Measurements from ENCODE around the gene CERK. TPM values are rescaled to one million over a fixed set of nuclear protein-coding genes. Genes with fewer than 3 reads are reported as not detected.
"Not testable (repeated sequence)": the region's sequence is repeated elsewhere in the genome, so short reads cannot be mapped to it uniquely, and the experiment has no call there.

The CERK gene
- total RNA-seq, 1 donor from 2014 or later: 46.3 TPM

DNA sequence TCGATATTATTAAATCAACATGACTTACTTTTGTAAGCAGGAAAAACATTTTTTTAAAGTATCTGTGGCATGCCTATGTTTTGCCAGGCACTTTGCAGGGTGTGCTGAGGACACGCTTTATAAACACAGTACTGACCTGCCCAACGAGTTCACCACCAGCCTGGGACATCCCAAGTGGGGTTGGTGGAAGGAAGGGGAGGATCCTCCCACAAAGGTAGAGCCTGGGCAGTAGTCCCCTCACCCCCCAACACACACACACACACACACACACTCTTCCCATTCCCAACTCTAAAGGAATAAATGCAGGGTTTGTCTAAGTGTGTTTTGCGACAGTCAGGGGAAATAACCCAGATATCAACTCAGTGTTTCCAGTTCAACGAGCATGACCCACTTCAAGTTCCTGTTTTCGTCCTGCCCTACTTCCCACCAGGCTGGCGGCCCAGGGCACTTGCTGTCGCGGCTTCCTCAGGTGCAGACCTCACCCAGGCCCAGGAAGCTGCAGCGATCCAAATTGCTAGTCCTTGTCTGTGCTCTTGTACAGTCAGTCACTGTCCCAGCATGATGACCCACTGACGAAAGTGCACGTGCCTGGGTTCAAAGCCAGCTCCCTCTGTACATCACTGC, 3.1 kb downstream of the CERK start:
- no peaks in the 10 kb centered on the region for H3K27me3 ChIP-seq (ENCODE audit: control insufficient read depth, insufficient read depth, low read length)
- no peaks in the 10 kb centered on the region for H3K36me3 ChIP-seq (ENCODE audit: control insufficient read depth, insufficient read depth, low read length)
- TF ChIP-seq, protein P1, sequence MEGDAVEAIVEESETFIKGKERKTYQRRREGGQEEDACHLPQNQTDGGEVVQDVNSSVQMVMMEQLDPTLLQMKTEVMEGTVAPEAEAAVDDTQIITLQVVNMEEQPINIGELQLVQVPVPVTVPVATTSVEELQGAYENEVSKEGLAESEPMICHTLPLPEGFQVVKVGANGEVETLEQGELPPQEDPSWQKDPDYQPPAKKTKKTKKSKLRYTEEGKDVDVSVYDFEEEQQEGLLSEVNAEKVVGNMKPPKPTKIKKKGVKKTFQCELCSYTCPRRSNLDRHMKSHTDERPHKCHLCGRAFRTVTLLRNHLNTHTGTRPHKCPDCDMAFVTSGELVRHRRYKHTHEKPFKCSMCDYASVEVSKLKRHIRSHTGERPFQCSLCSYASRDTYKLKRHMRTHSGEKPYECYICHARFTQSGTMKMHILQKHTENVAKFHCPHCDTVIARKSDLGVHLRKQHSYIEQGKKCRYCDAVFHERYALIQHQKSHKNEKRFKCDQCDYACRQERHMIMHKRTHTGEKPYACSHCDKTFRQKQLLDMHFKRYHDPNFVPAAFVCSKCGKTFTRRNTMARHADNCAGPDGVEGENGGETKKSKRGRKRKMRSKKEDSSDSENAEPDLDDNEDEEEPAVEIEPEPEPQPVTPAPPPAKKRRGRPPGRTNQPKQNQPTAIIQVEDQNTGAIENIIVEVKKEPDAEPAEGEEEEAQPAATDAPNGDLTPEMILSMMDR (IDR thresholded peaks at IDR 0.05; ENCODE audit: insufficient read depth, low read length, poor library complexity, severe bottlenecking): no peak
- DNase-seq (ENCODE audit: low read depth): no peak
- no peak overlapping the region for H3K4me3 ChIP-seq (ENCODE audit: low read depth, low read length)

DNA sequence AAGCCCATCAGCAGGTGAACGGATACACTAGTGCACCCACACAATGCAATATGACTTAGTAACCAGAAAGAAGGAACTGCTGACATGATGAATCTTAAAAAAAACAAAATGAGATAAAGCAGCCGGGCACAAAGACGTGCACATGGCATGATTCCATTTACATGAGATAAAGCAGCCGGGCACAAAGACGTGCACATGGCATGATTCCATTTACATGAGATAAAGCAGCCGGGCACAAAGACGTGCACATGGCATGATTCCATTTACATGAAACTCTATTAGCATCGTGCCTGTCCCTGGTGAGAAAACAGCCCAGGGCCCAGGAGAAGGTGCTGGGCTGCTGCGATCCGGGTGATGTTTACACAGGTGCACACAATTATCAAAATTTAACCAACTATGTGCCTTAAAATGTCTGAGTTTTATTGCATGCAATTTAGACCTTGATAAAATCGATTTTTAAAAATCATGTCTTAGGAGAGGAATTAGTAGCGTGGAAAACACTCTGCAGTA, 3.8 kb downstream of the CERK start:
- H3K4me3 ChIP-seq (ENCODE audit: low read depth, low read length); H3K27me3 ChIP-seq (ENCODE audit: control insufficient read depth, insufficient read depth, low read length); H3K36me3 ChIP-seq (ENCODE audit: control insufficient read depth, insufficient read depth, low read length); DNase-seq (ENCODE audit: low read depth): not testable (repeated sequence)

DNA sequence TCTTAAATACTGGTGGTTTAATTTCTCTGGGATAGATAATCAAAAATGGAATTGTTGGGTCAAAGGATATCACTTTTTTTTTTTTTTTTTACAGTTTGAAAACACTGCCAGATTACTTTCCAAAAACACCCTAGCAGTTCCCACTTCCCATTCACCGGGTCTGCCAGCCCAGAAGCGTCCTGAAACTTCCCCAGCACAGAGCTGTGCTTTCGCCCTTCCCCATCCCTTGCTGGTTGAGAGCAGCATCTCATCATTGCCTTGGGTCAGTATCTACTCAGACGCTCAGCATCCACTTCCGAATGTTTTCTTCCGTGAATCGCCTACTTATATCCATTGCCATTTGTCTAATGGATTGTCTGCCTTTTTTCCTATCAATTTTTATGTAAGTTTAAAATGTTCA, 5.5 kb downstream of the CERK start:
- TF ChIP-seq, protein P1 (IDR thresholded peaks at IDR 0.05; ENCODE audit: insufficient read depth, low read length, poor library complexity, severe bottlenecking): no peak
- Histone ChIP-seq H3K4me3 (ENCODE audit: low read depth, low read length) (no peak overlapping the region), H3K27me3 (ENCODE audit: control insufficient read depth, insufficient read depth, low read length) (no peaks in the 10 kb centered on the region), H3K36me3 (ENCODE audit: control insufficient read depth, insufficient read depth, low read length) (peaks cover 1% of the 10 kb centered on the region)
- no peak for DNase-seq (ENCODE audit: low read depth)

DNA sequence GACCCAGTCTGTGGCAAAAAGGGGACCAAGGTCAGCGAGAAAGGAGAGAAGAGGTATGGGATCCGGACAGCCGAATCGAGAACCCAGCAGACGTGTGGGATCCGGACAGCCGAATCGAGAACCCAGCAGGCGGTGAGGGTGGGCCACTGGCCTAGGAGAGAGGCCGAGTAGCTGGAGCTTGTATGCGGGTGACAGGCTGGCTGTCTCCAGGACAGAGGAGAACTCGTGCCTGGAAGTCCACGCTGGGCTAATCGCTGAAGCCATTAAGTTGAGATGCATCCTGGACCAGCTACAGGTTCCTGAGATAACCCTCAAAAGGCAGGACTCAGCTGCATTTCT, 6.0 kb downstream of the CERK start:
- no peak for DNase-seq (ENCODE audit: low read depth)
- H3K4me3 ChIP-seq (ENCODE audit: low read depth, low read length): no peak overlapping the region
- H3K27me3 ChIP-seq (ENCODE audit: control insufficient read depth, insufficient read depth, low read length): no peaks in the 10 kb centered on the region
- TF ChIP-seq, protein P1 (IDR thresholded peaks at IDR 0.05; ENCODE audit: insufficient read depth, low read length, poor library complexity, severe bottlenecking): no peak
- H3K36me3 ChIP-seq (ENCODE audit: control insufficient read depth, insufficient read depth, low read length): peaks cover 1% of the 10 kb centered on the region

DNA sequence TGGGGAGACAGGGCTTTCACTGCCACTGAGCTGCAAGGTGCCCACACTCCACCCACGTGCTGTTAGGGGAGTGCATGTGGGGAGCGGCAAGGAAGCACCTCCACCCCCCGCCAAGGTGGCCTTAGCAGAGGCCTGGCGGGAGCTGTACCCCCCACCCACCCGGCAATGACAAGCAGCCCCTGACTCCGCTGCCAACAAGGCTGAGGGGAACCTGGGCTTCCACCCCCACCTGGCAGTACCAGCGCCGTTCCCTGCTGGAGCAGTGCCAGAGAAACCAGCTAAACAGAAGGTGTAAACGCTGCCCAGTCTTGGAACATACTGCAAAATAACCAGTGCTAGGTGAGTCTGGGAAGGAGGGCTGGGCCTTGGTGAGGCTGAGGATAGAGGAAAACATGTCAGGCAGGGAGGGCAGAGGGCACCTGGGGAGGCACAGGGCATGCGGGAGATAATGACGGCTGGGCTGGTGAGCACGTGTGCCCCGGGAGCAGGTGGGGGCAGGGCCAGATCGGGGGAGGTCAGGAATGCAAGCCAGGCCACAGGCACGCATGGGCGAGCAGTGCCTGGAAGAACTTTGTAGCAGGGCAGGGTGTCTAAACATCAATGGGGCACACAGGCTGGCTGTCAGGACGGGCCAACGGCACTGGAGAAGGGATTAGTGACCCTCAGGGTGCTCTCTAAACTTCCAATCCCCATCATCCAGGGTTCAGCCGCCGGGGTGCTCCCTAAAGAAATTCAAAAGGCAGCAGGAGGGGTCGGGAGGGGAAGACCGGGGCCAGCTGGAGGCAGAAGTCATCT, 6.6 kb downstream of the CERK start:
- peaks cover 1% of the 10 kb centered on the region for H3K36me3 ChIP-seq (ENCODE audit: control insufficient read depth, insufficient read depth, low read length)
- DNase-seq (ENCODE audit: low read depth): no peak
- no peaks in the 10 kb centered on the region for H3K27me3 ChIP-seq (ENCODE audit: control insufficient read depth, insufficient read depth, low read length)
- TF ChIP-seq, protein P1 (IDR thresholded peaks at IDR 0.05; ENCODE audit: insufficient read depth, low read length, poor library complexity, severe bottlenecking): no peak
- H3K4me3 ChIP-seq (ENCODE audit: low read depth, low read length): no peak overlapping the region

DNA sequence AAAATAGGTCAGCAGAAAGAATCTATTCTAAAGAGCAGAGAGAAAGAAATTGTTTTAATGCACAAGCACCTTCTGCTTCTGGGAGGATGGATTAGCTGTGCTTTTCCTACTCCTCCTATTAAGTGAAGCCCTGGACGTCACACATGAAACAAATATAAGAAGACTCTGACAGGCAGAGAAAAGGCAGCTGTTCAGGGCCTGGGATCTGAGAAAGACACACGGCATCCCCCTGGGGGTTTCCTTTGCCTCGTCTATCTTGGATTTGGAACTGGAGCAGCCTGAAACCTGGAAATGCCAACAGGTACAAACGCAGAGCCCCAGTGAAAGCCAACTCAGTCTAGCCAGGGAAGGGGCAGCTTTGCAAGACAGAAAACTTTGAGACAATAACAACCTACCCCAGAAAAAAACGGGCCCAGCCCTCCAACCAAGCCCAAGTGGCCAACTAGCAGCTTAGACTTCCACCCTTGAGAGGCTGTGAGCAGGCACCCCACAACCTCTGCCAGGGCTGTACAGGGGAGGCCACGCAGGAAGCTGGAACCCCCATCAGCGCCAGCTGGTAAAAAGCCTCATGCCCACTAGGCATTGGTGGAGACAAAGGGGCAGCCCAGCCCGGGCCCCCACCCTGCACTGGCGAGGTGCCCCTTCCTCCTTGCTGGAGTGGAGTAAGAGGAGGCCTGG, 7.3 kb downstream of the CERK start:
- TF ChIP-seq, protein P1 (IDR thresholded peaks at IDR 0.05; ENCODE audit: insufficient read depth, low read length, poor library complexity, severe bottlenecking): no peak
- H3K36me3 ChIP-seq (ENCODE audit: control insufficient read depth, insufficient read depth, low read length): peaks cover 1% of the 10 kb centered on the region

More for the DNA sequence above, 7.3 kb downstream of the CERK start:
- no peaks in the 10 kb centered on the region for H3K27me3 ChIP-seq (ENCODE audit: control insufficient read depth, insufficient read depth, low read length)
- no peak for DNase-seq (ENCODE audit: low read depth)
- H3K4me3 ChIP-seq (ENCODE audit: low read depth, low read length): no peak overlapping the region

All from kidney epithelial cell (primary cell).